GM12865 (cell line): ENCODE data around the gene BIRC7.

ENCODE experiments used
- DNase-seq: peaks from one replicate; pipeline ENCODE4 v3.0.0; 2010; ENCODE audit warnings: low read depth
- H3K4me3 ChIP-seq: 2 replicates; pipeline ENCODE4 v1.5.1; 2011; ENCODE audit warnings: mild to moderate bottlenecking, low read depth, low read length, control low read depth
- TF ChIP-seq, protein P1 (sequence below): IDR thresholded peaks from 2 replicates; pipeline ENCODE4 v1.5.1; 2011; ENCODE audit warnings: low read length, control low read depth, low read depth, inconsistent platforms; ENCODE audit not compliant: insufficient read depth; ENCODE audit errors: missing control alignments

BIRC7 gene

DNA sequence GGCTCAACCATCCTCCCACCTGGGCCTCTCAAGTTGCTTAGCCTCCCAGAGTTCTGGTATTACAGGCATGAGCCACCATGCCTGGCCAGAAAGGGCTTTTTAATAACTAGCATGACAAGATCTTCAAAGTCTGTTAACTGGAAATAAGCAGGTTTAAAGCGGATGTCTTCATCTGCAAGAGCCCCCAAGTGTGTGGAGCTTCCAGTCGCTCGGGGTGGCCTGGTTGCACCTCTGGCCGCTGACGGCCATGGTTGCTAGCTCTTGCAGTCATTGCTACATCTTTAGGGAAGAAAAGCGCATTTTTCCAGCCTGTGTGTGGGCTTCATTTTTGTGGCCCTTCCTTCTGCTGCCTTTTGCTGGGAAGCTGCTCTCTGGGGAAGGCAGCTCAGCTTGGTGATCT lies 44.7 kb downstream of the BIRC7 start:
- TF ChIP-seq, protein P1, sequence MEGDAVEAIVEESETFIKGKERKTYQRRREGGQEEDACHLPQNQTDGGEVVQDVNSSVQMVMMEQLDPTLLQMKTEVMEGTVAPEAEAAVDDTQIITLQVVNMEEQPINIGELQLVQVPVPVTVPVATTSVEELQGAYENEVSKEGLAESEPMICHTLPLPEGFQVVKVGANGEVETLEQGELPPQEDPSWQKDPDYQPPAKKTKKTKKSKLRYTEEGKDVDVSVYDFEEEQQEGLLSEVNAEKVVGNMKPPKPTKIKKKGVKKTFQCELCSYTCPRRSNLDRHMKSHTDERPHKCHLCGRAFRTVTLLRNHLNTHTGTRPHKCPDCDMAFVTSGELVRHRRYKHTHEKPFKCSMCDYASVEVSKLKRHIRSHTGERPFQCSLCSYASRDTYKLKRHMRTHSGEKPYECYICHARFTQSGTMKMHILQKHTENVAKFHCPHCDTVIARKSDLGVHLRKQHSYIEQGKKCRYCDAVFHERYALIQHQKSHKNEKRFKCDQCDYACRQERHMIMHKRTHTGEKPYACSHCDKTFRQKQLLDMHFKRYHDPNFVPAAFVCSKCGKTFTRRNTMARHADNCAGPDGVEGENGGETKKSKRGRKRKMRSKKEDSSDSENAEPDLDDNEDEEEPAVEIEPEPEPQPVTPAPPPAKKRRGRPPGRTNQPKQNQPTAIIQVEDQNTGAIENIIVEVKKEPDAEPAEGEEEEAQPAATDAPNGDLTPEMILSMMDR = no peak
- no peak overlapping the region for H3K4me3 ChIP-seq

DNA sequence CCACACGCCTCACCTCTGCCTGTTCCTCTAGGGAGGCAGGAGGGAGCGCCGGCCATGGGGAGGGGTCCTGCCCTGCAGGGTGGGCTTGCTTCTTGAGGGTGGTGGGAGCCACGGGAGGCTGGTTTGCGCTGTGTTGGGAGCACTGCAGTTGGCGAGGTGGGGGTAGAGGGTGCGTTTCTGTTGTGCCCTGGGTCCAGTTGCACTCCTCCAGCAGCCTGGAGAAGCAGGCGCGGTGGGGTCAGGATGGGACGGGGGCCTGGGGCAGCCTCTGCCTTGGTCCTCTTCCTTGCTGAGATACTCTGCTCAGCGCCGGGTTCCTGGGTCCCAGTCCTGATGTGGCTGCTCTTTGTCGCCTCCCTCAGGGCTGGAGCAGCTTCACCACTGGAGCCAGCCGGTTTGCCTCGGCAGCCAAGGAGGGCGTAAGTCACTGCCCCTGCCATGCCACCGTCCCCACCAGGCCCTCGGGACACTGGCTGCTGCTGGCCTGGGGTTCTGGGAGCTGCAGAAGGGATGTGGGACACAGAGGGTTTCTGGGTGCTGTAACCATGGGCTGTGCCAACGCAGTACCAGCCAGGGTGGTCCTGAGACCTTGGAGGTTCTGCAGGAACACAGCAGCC lies 45.3 kb downstream of the BIRC7 start:
- no peak overlapping the region for H3K4me3 ChIP-seq
- TF ChIP-seq, protein P1 = peak; percentile 22
- DNase-seq = no peak

More for the DNA sequence above, 44.7 kb downstream of the BIRC7 start:
- DNase-seq = no peak

GRCh38 chr20:63281742-63282665 lies 46.3 kb downstream of the BIRC7 start:
- no peak for DNase-seq
- no peak overlapping the region for H3K4me3 ChIP-seq
- TF ChIP-seq, protein P1 = no peak

- TF ChIP-seq, protein P1 = no peak
- DNase-seq = no peak
- H3K4me3 ChIP-seq = no peak overlapping the region
Measured at GRCh38 chr20:63282946-63283345, 47.2 kb downstream of the BIRC7 start.

DNA sequence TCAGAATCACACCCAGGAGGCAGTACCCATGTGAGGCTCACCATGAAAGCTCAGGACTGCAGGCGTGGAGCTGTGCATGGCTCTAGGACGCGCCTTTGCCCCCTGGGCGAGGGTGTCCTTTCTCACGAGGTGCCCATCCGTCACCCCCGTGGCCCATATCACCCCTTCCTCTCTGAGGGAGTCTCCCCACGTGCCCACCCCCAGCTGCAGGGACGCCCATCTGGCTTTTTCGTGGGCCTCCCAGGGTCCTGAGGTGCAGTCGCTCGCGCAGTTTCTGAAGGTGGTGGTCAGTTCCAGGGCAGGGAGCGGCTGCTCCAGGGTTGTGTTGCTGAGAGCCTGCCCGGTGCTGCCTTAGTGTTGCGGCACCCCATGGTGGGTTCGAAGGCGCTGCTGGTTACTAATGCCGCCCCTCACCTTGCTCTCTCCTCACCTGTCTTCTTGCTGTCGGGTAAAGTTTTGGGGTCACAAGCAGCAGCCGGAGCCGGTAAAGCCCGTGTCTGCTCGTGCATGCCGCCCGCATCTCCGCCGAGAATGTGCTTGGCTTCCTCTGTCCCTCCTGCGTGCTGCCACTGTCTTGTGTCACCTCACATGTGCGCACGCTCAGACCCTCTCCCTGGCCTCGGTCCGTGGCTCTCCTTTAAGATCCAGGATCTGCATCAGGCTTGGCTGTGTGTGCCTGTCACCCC lies 47.8 kb downstream of the BIRC7 start:
- no peak for DNase-seq
- TF ChIP-seq, protein P1 = no peak
- H3K4me3 ChIP-seq = no peak overlapping the region

GRCh38 chr20:63284083-63284440 lies 48.4 kb downstream of the BIRC7 start:
- TF ChIP-seq, protein P1 = no peak

More at GRCh38 chr20:63284083-63284440, 48.4 kb downstream of the BIRC7 start:
- no peak for DNase-seq
- H3K4me3 ChIP-seq = no peak overlapping the region
